SU-DHL-6 (cell line): ENCODE measurements around the gene ARHGAP45.
A peak's percentile ranks its signal among the peaks of the same experiment; 100 is the strongest.

Experiments
- H2AFZ ChIP-seq: fragments of 200-600 bp; sonication (generic); 2 replicates; pipeline ENCODE4 v1.6.1; 2014; ENCODE audit warnings: low read depth, mild to moderate bottlenecking, moderate library complexity, mixed read lengths, antibody characterized with exemption, low read length; ENCODE audit not compliant: severe bottlenecking
- H3F3A ChIP-seq: fragments of 200-600 bp; shearing (Covaris generic); 2 replicates; pipeline ENCODE4 v1.6.0; 2016; ENCODE audit warnings: antibody characterized with exemption, mild to moderate bottlenecking; ENCODE audit not compliant: insufficient read depth
- H3K27ac ChIP-seq: fragments of 200-600 bp; sonication (generic); 2 replicates; pipeline ENCODE4 v1.5.1; 2016; ENCODE audit warnings: low read depth, mild to moderate bottlenecking, low read length, moderate library complexity, mixed read lengths
- H3K27me3 ChIP-seq: fragments of 200-600 bp; sonication (generic), shearing (Covaris generic); 2 replicates; pipeline ENCODE4 v1.6.0; 2014; ENCODE audit warnings: mild to moderate bottlenecking, low read length
- H3K36me3 ChIP-seq: fragments of 200-600 bp; sonication (generic); 2 replicates; pipeline ENCODE4 v1.6.1; 2014; ENCODE audit warnings: mild to moderate bottlenecking, low read length, mixed read lengths
- H3K4me2 ChIP-seq: fragments of 300-600, 200-600 bp; shearing (Covaris generic), sonication (generic); 2 replicates; pipeline ENCODE4 v1.6.0; 2014; ENCODE audit warnings: low read length, low read depth, mild to moderate bottlenecking; ENCODE audit not compliant: poor library complexity, severe bottlenecking
- H3K4me3 ChIP-seq: fragments of 200-600 bp; sonication (generic); 2 replicates; pipeline ENCODE4 v1.5.1; 2014; ENCODE audit warnings: antibody characterized with exemption, low read length, mild to moderate bottlenecking, mixed read lengths; ENCODE audit not compliant: insufficient read depth, poor library complexity, severe bottlenecking
- H3K79me2 ChIP-seq: fragments of 200-600 bp; sonication (generic); 2 replicates; pipeline ENCODE4 v1.6.1; 2014; ENCODE audit warnings: mild to moderate bottlenecking, low read length, moderate library complexity; ENCODE audit not compliant: insufficient read depth
- H3K9ac ChIP-seq: fragments of 200-600 bp; sonication (generic); 2 replicates; pipeline ENCODE4 v1.7.0; 2014; ENCODE audit warnings: mild to moderate bottlenecking, low read length
- H3K9me2 ChIP-seq: fragments of 200-600 bp; sonication (generic); replicated peaks from 2 replicates; pipeline ENCODE4 v1.6.1; 2014; ENCODE audit warnings: low read length; ENCODE audit not compliant: insufficient read depth
- H3K9me3 ChIP-seq: fragments of 200-600 bp; sonication (generic); 2 replicates; pipeline ENCODE4 v1.6.1; 2014; ENCODE audit warnings: low read length, mixed read lengths; ENCODE audit not compliant: insufficient read depth
- H4K20me1 ChIP-seq: fragments of 200-600 bp; sonication (generic); 2 replicates; pipeline ENCODE4 v1.6.1; 2014; ENCODE audit warnings: low read depth, mild to moderate bottlenecking, antibody characterized with exemption, low read length, moderate library complexity, mixed read lengths
- CTCF ChIP-seq: fragments of 200-600 bp; sonication (generic); IDR thresholded peaks from one replicate; pipeline ENCODE4 v1.5.1; 2017; ENCODE audit warnings: antibody characterized with exemption, mild to moderate bottlenecking, low read length, moderate library complexity; ENCODE audit not compliant: insufficient read depth, poor library complexity, severe bottlenecking
- EZH2phosphoT487 ChIP-seq: fragments of 200-600 bp; sonication (generic), shearing (Covaris generic); conservative IDR thresholded peaks from 2 replicates; pipeline ENCODE4 v1.6.1; 2018; ENCODE audit warnings: mild to moderate bottlenecking, antibody characterized with exemption, low read length, moderate library complexity, mixed read lengths

The ARHGAP45 gene

GRCh38 chr19:1066748-1067340 lies at the start of gene ARHGAP45:
Gene ARHGAP45, plus strand, starts transcription at chr19:1067167. Its CDS starts 239 bp downstream, at chr19:1067406.
- H3K9ac ChIP-seq = peak within 1 kb of the TSS; percentile 96
- H3K4me2 ChIP-seq = peak within 1 kb of the TSS; percentile 74
- H3K9me2 ChIP-seq = no peaks in the 10 kb centered on the region
- H3K4me3 ChIP-seq = peak within 1 kb of the TSS; percentile 88
- H3F3A ChIP-seq = peaks cover 31% of the 10 kb centered on the region
- no peaks in the 10 kb centered on the region for H4K20me1 ChIP-seq
- H2AFZ ChIP-seq = peak within 1 kb of the TSS; percentile 13
- no peaks in the 10 kb centered on the region for H3K27me3 ChIP-seq
- peaks cover 21% of the 10 kb centered on the region for H3K79me2 ChIP-seq
- H3K27ac ChIP-seq = peak within 1 kb of the TSS; percentile 89
- H3K36me3 ChIP-seq = no peaks in the 10 kb centered on the region
- no peaks in the 10 kb centered on the region for H3K9me3 ChIP-seq
- TF ChIP-seq CTCF (no peak), EZH2phosphoT487 (no peak)

- Histone ChIP-seq H3K36me3 (no peaks in the 10 kb centered on the region), H3K79me2 (peaks cover 63% of the 10 kb centered on the region), H3K9me3 (no peaks in the 10 kb centered on the region), H3K27me3 (no peaks in the 10 kb centered on the region), H3K9ac (peak overlapping the region; percentile 91), H3K27ac (peak overlapping the region; percentile 61), H3K4me3 (peak overlapping the region; percentile 89), H4K20me1 (0 out of 2 replicates have a peak, but pooled peaks cover 5% of the 10 kb centered on the region), H3K4me2 (peak overlapping the region; percentile 86), H2AFZ (no peak overlapping the region), H3F3A (peaks cover 8% of the 10 kb centered on the region), H3K9me2 (no peaks in the 10 kb centered on the region)
- TF ChIP-seq CTCF (no peak), EZH2phosphoT487 (no peak)
Observed at GRCh38 chr19:1017906-1018305, 49.1 kb upstream of the ARHGAP45 start.

GRCh38 chr19:1018393-1018792 lies 48.6 kb upstream of the ARHGAP45 start:
- peaks cover 9% of the 10 kb centered on the region for H3F3A ChIP-seq
- peak overlapping the region; percentile 86 for H3K4me2 ChIP-seq
- TF ChIP-seq CTCF (no peak), EZH2phosphoT487 (no peak)
- no peaks in the 10 kb centered on the region for H3K9me2 ChIP-seq
- H3K79me2 ChIP-seq = peaks cover 63% of the 10 kb centered on the region
- H3K4me3 ChIP-seq = peak overlapping the region; percentile 89
- peak overlapping the region; percentile 91 for H3K9ac ChIP-seq
- H2AFZ ChIP-seq = no peak overlapping the region
- peak overlapping the region; percentile 61 for H3K27ac ChIP-seq
- no peaks in the 10 kb centered on the region for H3K27me3 ChIP-seq
- H4K20me1 ChIP-seq = 0 out of 2 replicates have a peak, but pooled peaks cover 5% of the 10 kb centered on the region
- H3K9me3 ChIP-seq = no peaks in the 10 kb centered on the region
- no peaks in the 10 kb centered on the region for H3K36me3 ChIP-seq
